ENCODE results near the gene CNPY1.

GRCh38 chr7:155590215-155591018, 44.1 kb upstream of the CNPY1 start:
- TF ChIP-seq FOXP2 (optimal IDR thresholded peaks at IDR 0.05; ENCODE audit: borderline replicate concordance, extremely low read depth, extremely low read length, insufficient read depth): no peak
- no peak for TF ChIP-seq TAF1 (IDR thresholded peaks at IDR 0.05; ENCODE audit: borderline replicate concordance, insufficient read depth, low read length)
- no peak for TF ChIP-seq POLR2AphosphoS5 (IDR thresholded peaks at IDR 0.05; ENCODE audit: low read depth, low read length)
